ENCODE results near the gene CDC42SE2. TPM values are rescaled to one million over a fixed set of nuclear protein-coding genes. Genes with fewer than 3 reads are reported as not detected.

CDC42SE2 gene
- total RNA-seq, 1 experiment from 2014 or later = 23.2 TPM

DNA sequence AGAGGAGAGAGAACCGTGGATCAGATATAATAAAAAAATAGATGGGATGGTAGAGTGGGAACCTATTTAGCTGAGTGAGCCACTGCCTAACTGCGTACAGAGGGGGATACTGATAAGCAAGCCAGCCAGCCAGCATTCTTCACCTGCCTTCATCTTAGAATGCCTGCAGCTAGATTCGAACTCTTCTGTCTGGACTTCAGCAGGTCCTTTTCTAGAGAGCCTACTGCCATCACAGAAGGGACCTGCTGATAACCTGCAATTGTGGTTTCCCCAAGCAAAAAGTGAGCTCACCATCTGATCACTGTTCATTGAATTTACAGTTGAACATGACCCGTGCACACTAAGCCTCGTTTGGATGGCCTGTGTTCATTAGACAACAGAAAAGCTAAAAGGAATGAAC lies 109.4 kb downstream of the CDC42SE2 start:
- Histone ChIP-seq H3K56ac (ENCODE audit: insufficient read length, low read depth, low read length) (no peak overlapping the region), H3K79me1 (ENCODE audit: insufficient read depth, low read depth, low read length, poor library complexity, severe bottlenecking) (no peaks in the 10 kb centered on the region), H3K23me2 (ENCODE audit: insufficient read length, low read depth, low read length, poor library complexity, severe bottlenecking) (no peaks in the 10 kb centered on the region), H2BK20ac (ENCODE audit: low read depth, low read length, poor library complexity, severe bottlenecking) (no peak overlapping the region), H3K4ac (ENCODE audit: low read depth, low read length) (no peak overlapping the region), H3K27ac (ENCODE audit: insufficient read length, low read depth, low read length) (peak overlapping the region; percentile 32), H3K18ac (ENCODE audit: insufficient read length, low read depth, low read length) (no peak overlapping the region), H3K14ac (ENCODE audit: insufficient read depth, low read length) (no peak overlapping the region), H2BK5ac (ENCODE audit: insufficient read length, low read length) (no peak overlapping the region), H2BK15ac (ENCODE audit: low read depth, low read length) (peak overlapping the region; percentile 48; the same call in 1 of the 2 replicates), H2AK5ac (ENCODE audit: insufficient read length, low read length) (no peak overlapping the region), H4K91ac (ENCODE audit: insufficient read length, low read depth, low read length) (no peak overlapping the region), H3K23ac (ENCODE audit: insufficient read length, low read depth, low read length) (no peak overlapping the region), H4K8ac (replicated peaks; ENCODE audit: insufficient read length, low read depth, low read length) (no peak overlapping the region), H4K5ac (ENCODE audit: insufficient read length, low read depth, low read length) (no peak overlapping the region), H3K27me3 (ENCODE audit: insufficient read depth, low read length) (no peaks in the 10 kb centered on the region), H2BK12ac (ENCODE audit: insufficient read length, low read depth, low read length) (no peak overlapping the region), H3T11ph (ENCODE audit: low read length) (no peak overlapping the region), H3K4me2 (ENCODE audit: insufficient read depth, insufficient read length, low read length) (no peak overlapping the region), H3K9me3 (ENCODE audit: control insufficient read depth, low read depth, low read length) (no peaks in the 10 kb centered on the region), H2AFZ (ENCODE audit: low read length) (no peak overlapping the region), H3K4me1 (ENCODE audit: insufficient read depth, low read length) (no peaks in the 10 kb centered on the region), H3K9ac (ENCODE audit: extremely low read depth, insufficient read length, low read length) (no peak overlapping the region), H4K20me1 (ENCODE audit: control insufficient read depth, insufficient read depth, insufficient read length) (no peaks in the 10 kb centered on the region), H3K79me2 (ENCODE audit: insufficient read depth, low read length) (no peaks in the 10 kb centered on the region), H2BK120ac (ENCODE audit: low read depth, low read length, poor library complexity, severe bottlenecking) (no peak overlapping the region)
- H3K4me3 Mint-ChIP-seq = no peak overlapping the region
- H3K36me3 Mint-ChIP-seq (ENCODE audit: insufficient read depth in 1 of 3, low read depth in 3 of 3) = no peaks in the 10 kb centered on the region; a peak in 1 of 7 replicates
- peak overlapping the region in 2 of 3 experiments; percentile 8 to 14; a peak in 2 of 7 replicates for H3K27ac Mint-ChIP-seq
- TF ChIP-seq, protein P1, sequence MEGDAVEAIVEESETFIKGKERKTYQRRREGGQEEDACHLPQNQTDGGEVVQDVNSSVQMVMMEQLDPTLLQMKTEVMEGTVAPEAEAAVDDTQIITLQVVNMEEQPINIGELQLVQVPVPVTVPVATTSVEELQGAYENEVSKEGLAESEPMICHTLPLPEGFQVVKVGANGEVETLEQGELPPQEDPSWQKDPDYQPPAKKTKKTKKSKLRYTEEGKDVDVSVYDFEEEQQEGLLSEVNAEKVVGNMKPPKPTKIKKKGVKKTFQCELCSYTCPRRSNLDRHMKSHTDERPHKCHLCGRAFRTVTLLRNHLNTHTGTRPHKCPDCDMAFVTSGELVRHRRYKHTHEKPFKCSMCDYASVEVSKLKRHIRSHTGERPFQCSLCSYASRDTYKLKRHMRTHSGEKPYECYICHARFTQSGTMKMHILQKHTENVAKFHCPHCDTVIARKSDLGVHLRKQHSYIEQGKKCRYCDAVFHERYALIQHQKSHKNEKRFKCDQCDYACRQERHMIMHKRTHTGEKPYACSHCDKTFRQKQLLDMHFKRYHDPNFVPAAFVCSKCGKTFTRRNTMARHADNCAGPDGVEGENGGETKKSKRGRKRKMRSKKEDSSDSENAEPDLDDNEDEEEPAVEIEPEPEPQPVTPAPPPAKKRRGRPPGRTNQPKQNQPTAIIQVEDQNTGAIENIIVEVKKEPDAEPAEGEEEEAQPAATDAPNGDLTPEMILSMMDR (conservative IDR thresholded peaks at IDR 0.05) = no peak
- no peaks in the 10 kb centered on the region for H3K9me3 Mint-ChIP-seq
- WGBS (ENCODE audit: extremely low coverage, insufficient read length, low lambda C conversion rate) = no CpG with 5 or more reads among the region's 5 CpGs
- no peak for DNase-seq
- H3K4me1 Mint-ChIP-seq = no peaks in the 10 kb centered on the region
- no peaks in the 10 kb centered on the region for H3K27me3 Mint-ChIP-seq (ENCODE audit: low read depth)
